Renal cortex interstitium (tissue), 11 donors: Measurements from ENCODE around the gene NR1I3. TPM values are rescaled to one million over a fixed set of nuclear protein-coding genes. Genes with fewer than 3 reads are reported as not detected.

Experiments used
- DNase-seq, 11 donors: peaks; one replicate each; pipeline ENCODE4 v3.0.0-alpha.2; 2013; ENCODE audit warnings: low read depth in 9 of 11, low spot score in 4 of 11; ENCODE audit errors: extremely low read depth in 1 of 11
- polyA plus RNA-seq, 3 donors: library from polyadenylated mRNA; unstranded; fragments of 120-200 nt; gene quantifications; one replicate each; pipeline ENCODE4 v1.2.1, GENCODE V29; 2013; ENCODE audit not compliant: insufficient read length in 3 of 3

The NR1I3 gene
- polyA plus RNA-seq, 3 donors: 3.1 to 3.7 (median 3.4) TPM

DNA sequence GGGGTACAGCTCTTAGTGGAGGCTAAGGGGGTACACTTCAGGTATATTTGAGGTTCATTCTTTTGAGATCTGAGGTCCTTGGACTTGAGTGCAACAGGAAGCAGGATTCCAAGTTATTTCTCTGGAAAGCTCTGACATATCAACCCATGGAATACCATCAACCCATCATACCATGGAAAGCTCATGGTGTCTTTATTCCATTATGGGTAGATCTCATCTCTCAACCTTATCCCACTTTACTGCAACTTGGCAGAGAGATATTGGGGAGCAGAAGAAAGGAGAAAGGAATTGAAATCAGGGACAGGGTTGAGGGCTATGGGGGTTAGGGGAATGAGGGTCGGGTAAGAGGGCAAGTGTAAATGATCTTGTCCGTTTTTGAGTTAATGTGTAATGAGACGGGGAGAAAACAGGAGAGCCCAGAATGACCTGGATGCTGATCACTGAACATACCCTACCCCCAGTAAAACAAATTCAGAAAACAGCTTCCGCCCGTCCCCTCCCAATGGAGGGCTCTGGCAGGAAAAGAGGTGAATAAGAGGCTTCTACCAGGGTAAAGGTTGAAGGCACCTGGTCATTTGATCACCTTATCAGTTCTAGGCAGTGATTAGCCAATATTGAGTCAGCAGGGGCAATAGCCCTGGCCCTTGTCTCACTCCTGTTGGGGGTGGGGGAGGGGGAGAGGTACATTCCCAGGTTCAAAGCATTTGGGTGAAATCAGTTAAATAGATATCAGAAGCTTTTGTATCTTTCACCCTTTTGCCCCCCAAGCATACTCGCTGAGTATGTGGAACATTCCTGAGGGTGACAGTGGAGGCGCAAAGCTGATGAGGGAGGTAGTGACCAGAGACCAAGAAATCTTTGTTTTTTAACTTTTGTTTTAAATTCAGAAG, 14.0 kb downstream of the NR1I3 start:
- DNase-seq: no peak

- no peak for DNase-seq
These were observed 15.6 kb downstream of the NR1I3 start for GRCh38 chr1:161222175-161223019.

- no peak for DNase-seq
These were observed 18.0 kb downstream of the NR1I3 start for GRCh38 chr1:161220002-161220401.

- DNase-seq: no peak
These were observed 18.7 kb downstream of the NR1I3 start for GRCh38 chr1:161219078-161219892.

GRCh38 chr1:161218301-161219077, 19.5 kb downstream of the NR1I3 start:
- no peak for DNase-seq

DNA sequence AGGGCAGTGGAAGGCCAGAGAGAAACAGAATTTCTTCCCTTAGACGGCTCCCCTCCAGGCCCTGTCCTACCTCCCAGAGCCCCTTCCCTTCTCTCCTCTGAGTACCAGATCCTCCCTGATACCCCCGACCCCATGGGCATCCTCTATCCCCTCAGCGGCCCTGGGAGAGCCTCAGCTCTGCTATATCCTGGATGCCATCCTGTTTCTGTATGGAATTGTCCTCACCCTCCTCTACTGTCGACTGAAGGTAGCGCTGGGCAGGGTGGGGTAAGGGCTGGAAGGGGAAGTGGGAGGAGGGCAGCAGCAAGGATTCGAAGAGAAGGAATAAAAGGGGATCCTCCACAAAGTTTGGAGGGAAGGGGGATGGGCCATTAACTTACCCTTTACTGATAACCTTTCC, 20.2 kb downstream of the NR1I3 start:
- no peak for DNase-seq

DNA sequence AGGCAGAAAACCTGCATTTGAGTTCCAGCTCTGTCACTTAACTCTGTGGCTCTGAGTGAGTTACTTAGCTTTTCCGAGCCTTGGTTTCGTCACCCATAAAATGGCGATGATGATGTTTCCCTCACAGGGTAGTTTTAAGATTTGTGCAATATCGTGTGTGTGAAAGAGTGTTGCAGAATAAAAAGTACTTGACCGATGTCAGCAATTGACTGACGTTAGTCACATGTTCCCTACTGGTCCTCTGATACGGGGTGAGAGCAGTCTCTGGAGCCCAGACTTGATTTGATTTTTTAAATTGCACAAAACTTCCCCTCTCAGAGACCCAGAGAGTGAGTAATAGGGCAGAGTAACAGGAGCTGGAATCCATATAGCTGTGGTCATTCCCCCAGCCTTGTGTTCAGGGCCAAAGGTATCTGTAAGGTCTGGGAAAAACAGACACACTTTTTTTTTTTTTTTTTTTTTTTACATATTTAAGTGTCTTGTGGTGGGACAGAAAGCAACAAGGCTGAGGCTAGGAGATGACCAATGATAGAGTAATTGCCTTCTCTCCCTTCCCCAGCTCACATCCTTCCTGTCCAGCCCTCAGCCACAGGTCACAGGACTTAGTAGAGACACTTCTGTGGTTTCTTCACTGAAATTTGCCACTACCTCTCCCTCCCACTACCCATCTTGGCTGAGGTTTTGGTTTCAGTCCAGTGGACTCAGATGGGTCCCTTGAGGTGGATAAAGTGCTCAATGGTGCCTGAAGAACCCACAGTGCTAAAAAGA, 20.9 kb downstream of the NR1I3 start:
- DNase-seq: no peak

DNA sequence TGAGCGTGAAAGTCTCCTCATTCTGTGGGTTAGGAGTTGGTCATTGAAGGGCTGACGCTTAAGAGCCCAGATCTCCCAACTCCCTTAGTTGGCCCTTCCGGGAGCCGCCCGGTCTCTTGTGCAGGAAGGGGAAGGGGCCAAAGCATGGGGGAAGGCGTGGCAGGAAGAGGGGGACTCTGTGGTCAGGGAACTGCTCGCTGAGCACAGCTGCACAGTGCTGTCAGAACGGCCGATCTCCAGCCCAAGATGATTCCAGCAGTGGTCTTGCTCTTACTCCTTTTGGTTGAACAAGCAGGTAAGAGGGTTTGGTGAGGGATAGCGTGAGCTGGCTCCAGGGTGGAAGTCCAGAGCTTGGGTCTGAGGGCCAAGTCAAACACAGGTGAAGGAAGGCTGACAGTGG, 22.9 kb downstream of the NR1I3 start, which contains the start of gene FCER1G:
Gene FCER1G (plus strand): TSS at position 220 of the 400 bp plus-strand sequence. CDS start 27 bp downstream, at position 247.
- no peak for DNase-seq

DNA sequence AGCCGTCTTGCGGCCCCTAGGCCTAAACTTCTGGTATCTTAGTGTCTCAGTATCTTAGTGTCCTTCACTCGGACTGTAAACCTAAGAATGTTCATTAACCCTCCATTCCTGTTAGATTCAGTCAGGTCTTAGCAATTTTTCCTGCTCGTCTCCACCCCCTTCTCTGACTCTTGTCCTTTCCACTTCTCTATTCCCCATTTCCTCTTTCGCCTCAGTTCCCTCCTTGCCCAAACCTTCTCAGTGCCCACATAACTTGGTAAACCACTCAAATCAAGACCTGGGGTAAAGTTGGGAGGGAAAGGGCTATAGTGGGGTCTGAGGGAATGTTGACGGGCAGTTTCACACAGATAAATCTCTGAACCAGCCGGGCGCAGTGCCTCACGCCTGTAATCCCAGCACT, 23.6 kb downstream of the NR1I3 start:
- DNase-seq: no peak

GRCh38 chr1:161209790-161210409, 28.1 kb downstream of the NR1I3 start:
- DNase-seq: peak in 2 of 11 donors; percentile 45 to 66

DNA sequence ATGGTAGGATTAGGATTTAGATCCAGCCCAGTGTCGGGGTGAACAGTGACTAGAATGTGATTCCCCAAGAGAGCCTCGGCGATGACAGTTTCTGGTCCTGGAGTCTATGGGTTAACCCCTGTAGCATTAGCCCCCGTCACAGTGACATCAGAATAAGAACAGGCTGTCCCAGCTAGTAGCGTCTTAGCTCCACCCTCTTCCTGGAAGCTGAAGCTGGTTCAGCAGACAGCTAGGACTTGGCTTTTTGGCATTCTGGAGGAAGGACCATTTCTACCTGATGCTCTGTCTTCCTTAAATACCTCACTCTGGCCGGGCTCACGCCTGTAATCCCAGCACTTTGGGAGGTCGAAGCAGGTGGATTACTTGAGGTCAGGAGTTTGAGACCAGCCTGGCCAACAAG, 30.8 kb downstream of the NR1I3 start:
- peak in 1 of 11 donors; percentile 30 for DNase-seq

DNA sequence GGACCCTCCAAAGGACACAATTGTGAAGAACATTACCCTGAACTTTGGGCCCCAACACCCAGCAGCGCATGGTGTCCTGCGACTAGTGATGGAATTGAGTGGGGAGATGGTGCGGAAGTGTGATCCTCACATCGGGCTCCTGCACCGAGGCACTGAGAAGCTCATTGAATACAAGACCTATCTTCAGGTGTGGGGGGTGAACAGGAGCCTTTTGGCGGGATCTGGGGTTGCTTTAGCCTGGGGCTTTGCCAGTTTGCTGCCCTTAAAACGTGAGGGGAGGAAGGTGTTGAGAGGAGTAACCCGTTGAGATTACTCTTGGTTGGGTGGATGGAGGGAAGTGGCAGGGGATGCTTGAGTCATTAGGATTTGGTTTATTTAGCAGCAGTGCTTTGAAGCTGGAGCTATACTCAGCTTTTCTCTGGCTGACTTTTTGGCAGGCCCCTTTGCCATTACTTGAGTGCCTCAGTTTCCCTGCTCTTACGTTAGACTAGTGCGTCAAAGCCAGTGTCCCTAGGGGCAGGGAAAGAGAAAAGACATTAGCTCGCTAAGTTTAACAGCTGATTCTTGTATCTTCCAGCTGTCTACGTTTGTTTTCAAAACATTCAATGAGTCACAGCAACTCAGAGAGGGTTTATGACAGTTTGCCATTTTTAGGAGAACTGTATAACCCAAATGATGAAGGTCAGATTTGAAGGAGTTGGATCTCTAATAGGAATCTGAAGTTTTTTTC, 31.4 kb downstream of the NR1I3 start:
- no peak for DNase-seq

GRCh38 chr1:161201836-161202712, 35.9 kb downstream of the NR1I3 start, which contains the start of gene NDUFS2:
NDUFS2 (plus strand) TSS chr1:161202367; CDS start chr1:161202386, 19 bp downstream.
- DNase-seq: peak; percentile 94 to 99 (median 99)

DNA sequence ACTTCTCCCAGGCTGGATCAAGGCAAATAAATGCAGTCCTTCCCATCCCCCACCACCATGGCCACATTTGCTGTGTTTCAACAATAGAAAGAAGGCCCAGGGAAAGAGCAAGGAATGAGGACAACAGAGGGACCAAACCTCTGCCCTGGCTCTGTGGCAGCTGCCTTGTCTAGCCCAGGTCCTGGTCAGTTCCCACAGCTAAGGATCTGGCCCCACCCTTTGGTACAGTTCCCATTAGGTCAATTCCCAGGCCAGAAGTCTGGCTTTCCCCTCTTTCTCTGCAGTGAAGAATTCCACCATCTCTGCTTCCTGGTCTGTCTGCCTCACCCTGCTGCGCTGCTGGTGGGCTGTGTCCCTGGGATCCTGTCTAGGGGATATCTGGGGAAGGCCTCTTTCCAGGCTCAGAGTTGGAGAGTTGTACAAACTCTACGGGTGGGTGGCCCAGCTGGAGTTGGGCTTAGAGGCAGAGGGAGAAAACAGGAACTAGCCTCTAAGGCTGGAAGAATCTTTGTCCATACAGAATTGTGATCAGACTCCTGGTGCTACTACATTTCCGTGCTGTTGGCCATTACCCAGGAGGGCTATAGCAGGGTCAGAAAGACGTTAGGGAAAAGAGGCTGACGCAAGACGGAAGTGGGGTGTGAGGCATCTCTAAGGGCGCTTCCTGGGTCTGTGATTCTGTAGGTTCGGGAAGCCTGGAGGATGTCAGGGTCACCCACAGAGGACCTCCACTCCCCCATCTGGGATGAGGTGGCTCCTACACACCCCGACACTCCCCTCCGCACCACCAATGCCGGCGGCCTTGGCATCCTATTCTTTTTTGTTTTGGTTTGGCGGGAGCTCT, 36.8 kb downstream of the NR1I3 start:
- DNase-seq: no peak
